WTC11 (cell line): ENCODE data around the gene BBS5. TPM values are rescaled to one million over a fixed set of nuclear protein-coding genes. Genes with fewer than 3 reads are reported as not detected.
"Not testable (repeated sequence)": the region's sequence is repeated elsewhere in the genome, so short reads cannot be mapped to it uniquely, and the experiment has no call there.

Experiments used
- ATAC-seq: fragments of 200-7000 bp; cut with Tn5 transposase; 2 replicates; pipeline ENCODE4 v1.10.0; 2021; ENCODE audit warnings: mild to moderate bottlenecking, moderate library complexity
- CTCF ChIA-PET: fragments of 300-600 bp; sonication (Branson Sonifier 250); formaldehyde crosslinking; loops from one replicate; lab custom pipeline; 2021; ENCODE audit warnings: antibody characterized with exemption; lab: Charles Lee
- POLR2A ChIA-PET: fragments of 350-600 bp; sonication (Branson Sonifier 250); formaldehyde crosslinking; loops from one replicate; lab custom pipeline; 2021; ENCODE audit warnings: antibody characterized with exemption; lab: Charles Lee
- DNase-seq: peaks from one replicate; pipeline ENCODE4 v3.0.0; 2021; ENCODE audit warnings: low spot score
- H3K27ac Mint-ChIP-seq: 2 replicates; pipeline ENCODE4 v1.8.0; 2021; ENCODE audit warnings: mixed read lengths
- H3K27me3 Mint-ChIP-seq: 2 replicates; pipeline ENCODE4 v1.8.0; 2021; ENCODE audit warnings: low read depth, mild to moderate bottlenecking, moderate library complexity, mixed read lengths
- H3K36me3 Mint-ChIP-seq: 2 replicates; pipeline ENCODE4 v1.8.0; 2021; ENCODE audit warnings: mixed read lengths
- H3K4me1 Mint-ChIP-seq: 2 replicates; pipeline ENCODE4 v1.8.0; 2022; ENCODE audit warnings: mixed read lengths
- H3K4me3 Mint-ChIP-seq: 2 replicates; pipeline ENCODE4 v1.8.0; 2021; ENCODE audit warnings: mild to moderate bottlenecking, moderate library complexity, mixed read lengths
- H3K9me3 Mint-ChIP-seq: 2 replicates; pipeline ENCODE4 v1.8.0; 2021; ENCODE audit warnings: mixed read lengths
- FOXP1 ChIP-seq: sonication (generic); formaldehyde crosslinking; IDR thresholded peaks from 2 replicates; pipeline ENCODE4 v1.8.0; 2022; ENCODE audit warnings: missing genetic modification reagents, mild to moderate bottlenecking, moderate library complexity, borderline replicate concordance
- NFE2L1 ChIP-seq: sonication (generic); formaldehyde crosslinking; IDR thresholded peaks from 2 replicates; pipeline ENCODE4 v1.8.1; 2023; ENCODE audit warnings: missing genetic modification reagents
- OVOL2 ChIP-seq: fragments of 250-450 bp; sonication (Bioruptor Pico); IDR thresholded peaks from 2 replicates; pipeline ENCODE4 v1.9.0; 2021; ENCODE audit warnings: mild to moderate bottlenecking, borderline replicate concordance
- SMAD4 ChIP-seq: sonication (generic); formaldehyde crosslinking; IDR thresholded peaks from 2 replicates; pipeline ENCODE4 v1.8.0; 2022; ENCODE audit warnings: mild to moderate bottlenecking, missing genetic modification reagents
- SP1 ChIP-seq: sonication (generic); formaldehyde crosslinking; conservative IDR thresholded peaks from 2 replicates; pipeline ENCODE4 v1.8.1; 2022; ENCODE audit warnings: missing genetic modification reagents
- ZNF671 ChIP-seq: fragments of 250-450 bp; sonication (Bioruptor Pico); IDR thresholded peaks from 2 replicates; pipeline ENCODE4 v1.8.0; 2021; ENCODE audit warnings: mild to moderate bottlenecking
- total RNA-seq: library from RNA; stranded (reverse); gene quantifications from 3 replicates; pipeline ENCODE4 v1.2.3, GENCODE V29; 2021
- TF ChIP-seq, protein P1 (sequence below): sonication (generic); formaldehyde crosslinking; IDR thresholded peaks from 2 replicates; pipeline ENCODE4 v1.8.0; 2022; ENCODE audit warnings: mild to moderate bottlenecking, missing genetic modification reagents
- TF ChIP-seq, protein P2 (sequence below): sonication (generic); formaldehyde crosslinking; IDR thresholded peaks from 2 replicates; pipeline ENCODE4 v1.8.1; 2022; ENCODE audit warnings: low read depth, mild to moderate bottlenecking, moderate library complexity, missing genetic modification reagents, borderline replicate concordance
- TF ChIP-seq, protein P3 (sequence below): fragments of 250-450 bp; sonication (Bioruptor Pico); IDR thresholded peaks from 2 replicates; pipeline ENCODE4 v1.9.0; 2021; ENCODE audit warnings: mild to moderate bottlenecking, borderline replicate concordance
- TF ChIP-seq, protein P4 (sequence below): fragments of 250-450 bp; sonication (Bioruptor Pico); IDR thresholded peaks from 2 replicates; pipeline ENCODE4 v1.8.0; 2021; ENCODE audit warnings: mild to moderate bottlenecking
- TF ChIP-seq, protein P5 (sequence below): fragments of 250-450 bp; sonication (Bioruptor Pico); conservative IDR thresholded peaks from 2 replicates; pipeline ENCODE4 v1.9.0; 2021; ENCODE audit warnings: mild to moderate bottlenecking

BBS5 gene
- total RNA-seq, 1 experiment from 2014 or later, result 0.90 TPM

DNA sequence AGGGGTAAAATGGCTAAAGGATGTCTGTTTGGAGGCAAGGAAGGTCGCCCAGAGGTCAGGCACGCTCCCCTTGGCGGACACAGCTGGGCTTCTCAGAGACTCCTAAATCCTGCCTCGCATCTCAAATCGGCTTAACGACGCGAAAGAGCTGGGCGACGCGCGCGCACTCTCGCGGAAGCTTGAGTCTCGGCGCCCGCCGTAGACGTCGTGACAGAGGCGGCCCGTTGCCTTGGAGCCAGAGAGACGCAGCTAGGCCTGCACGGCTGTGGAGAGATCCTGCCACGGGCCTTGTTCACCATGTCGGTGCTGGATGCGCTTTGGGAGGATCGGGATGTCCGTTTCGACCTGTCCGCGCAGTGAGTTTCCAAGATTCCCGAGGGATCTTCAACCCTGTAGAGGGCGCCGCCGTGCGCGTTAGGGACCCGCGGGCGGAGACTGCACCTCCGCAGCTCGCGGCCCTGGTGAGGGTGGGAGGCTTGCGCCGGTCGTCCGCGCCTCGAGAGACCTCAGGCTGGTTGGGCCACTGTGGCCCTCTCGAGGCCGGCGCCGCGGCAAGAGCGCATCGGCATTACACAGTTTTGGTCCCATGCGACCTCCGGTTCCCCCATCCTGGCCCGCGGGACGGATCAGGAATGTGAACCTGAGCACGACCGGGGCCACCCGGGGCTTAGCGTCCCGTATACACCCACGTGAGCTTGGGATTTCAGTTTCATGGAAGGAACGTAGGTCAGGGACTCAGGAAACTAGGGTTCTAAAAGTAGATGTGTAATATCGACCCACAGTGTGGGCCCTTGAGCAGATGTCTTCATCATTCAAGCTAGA is at the start of gene BBS5 (continued):
- peak; percentile 72; the same call in 1 of the 2 replicates for TF ChIP-seq FOXP1 (CRISPR knock-in tag)
- TF ChIP-seq, protein P1, sequence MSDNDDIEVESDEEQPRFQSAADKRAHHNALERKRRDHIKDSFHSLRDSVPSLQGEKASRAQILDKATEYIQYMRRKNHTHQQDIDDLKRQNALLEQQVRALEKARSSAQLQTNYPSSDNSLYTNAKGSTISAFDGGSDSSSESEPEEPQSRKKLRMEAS, result peak; percentile 57; the same call in 1 of the 2 replicates
- TF ChIP-seq, protein P2, sequence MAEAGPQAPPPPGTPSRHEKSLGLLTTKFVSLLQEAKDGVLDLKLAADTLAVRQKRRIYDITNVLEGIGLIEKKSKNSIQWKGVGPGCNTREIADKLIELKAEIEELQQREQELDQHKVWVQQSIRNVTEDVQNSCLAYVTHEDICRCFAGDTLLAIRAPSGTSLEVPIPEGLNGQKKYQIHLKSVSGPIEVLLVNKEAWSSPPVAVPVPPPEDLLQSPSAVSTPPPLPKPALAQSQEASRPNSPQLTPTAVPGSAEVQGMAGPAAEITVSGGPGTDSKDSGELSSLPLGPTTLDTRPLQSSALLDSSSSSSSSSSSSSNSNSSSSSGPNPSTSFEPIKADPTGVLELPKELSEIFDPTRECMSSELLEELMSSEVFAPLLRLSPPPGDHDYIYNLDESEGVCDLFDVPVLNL (CRISPR knock-in tag), result no peak
- TF ChIP-seq SMAD4, result no peak
- TF ChIP-seq ZNF671 (CRISPR knock-in tag), result no peak
- peak; percentile 64; the same call in 1 of the 2 replicates for TF ChIP-seq SP1 (CRISPR knock-in tag)

DNA sequence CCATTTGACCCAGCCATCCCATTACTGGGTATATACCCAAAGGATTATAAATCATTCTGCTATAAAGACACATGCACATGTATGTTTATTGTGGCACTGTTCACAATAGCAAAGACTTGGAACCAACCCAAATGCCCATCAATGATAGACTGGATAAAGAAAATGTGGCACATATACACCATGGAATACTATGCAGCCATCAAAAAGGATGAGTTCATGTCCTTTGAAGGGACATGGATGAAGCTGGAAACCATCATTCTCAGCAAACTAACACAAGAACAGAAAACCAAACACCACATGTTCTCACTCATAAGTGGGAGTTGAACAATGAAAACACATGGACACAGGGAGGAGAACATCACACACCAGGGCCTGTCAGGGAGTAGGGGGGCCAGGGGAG is 47.5 kb upstream of the BBS5 start:
- POLR2A ChIA-PET, DNase-seq, H3K4me3 Mint-ChIP-seq, H3K27me3 Mint-ChIP-seq, H3K4me1 Mint-ChIP-seq, ATAC-seq, H3K27ac Mint-ChIP-seq, CTCF ChIA-PET, H3K36me3 Mint-ChIP-seq: not testable (repeated sequence)
- peaks cover 18% of the 10 kb centered on the region for H3K9me3 Mint-ChIP-seq

DNA sequence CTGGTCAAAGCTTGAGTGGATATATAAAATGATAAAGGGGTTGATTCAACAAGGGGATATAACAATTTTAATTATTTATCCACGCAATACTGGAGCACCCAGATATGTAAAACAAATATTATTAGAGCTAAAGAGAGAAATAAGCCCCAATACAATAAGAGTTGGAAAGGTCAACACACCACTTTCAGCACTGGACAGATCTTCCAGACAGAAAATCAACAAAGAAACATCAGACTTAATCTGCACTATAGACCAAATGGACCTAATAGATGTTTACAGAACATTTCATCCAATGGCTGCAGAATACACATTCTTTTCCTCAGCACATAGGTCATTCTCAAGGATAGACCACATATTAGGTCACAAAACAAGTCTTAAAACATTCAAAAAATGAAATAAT is 45.1 kb upstream of the BBS5 start:
- POLR2A ChIA-PET, ATAC-seq, H3K27ac Mint-ChIP-seq, H3K36me3 Mint-ChIP-seq, H3K4me3 Mint-ChIP-seq, H3K4me1 Mint-ChIP-seq, CTCF ChIA-PET, DNase-seq, H3K27me3 Mint-ChIP-seq: not testable (repeated sequence)
- H3K9me3 Mint-ChIP-seq, result peaks cover 14% of the 10 kb centered on the region

DNA sequence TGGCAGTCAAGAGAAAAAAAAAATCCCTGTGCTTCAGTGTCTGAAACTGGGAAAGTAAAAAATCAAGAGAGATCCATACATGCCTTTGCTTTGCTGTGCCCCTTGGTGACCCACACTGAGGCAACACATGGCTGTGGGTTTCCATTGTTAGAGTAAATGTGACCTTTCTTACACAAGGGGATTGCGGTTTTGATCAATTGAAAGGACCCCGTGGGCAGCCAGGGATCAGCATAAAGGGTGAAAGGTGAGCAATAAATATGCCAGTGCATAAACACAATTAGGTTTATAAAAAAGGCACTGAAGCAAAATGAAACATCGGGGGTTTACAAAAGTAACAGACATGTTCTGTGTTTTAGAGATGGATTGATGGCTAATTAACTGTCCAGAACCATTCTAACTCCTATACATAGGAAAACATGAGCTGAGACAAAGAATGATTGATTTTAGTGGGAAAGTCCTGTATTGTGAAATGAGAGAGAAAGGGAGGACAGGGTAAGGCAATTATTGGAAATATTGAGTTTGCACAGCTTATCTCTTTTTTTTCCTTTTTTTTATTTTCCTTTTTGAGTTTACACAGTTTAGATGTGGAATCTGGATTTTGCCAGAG is 40.7 kb upstream of the BBS5 start:
- POLR2A ChIA-PET, result no interaction called here
- Mint-ChIP-seq H3K27me3 (no peaks in the 10 kb centered on the region), H3K27ac (no peak overlapping the region), H3K9me3 (no peaks in the 10 kb centered on the region), H3K4me3 (no peak overlapping the region), H3K4me1 (no peaks in the 10 kb centered on the region), H3K36me3 (no peaks in the 10 kb centered on the region)
- DNase-seq (no peak), ATAC-seq (no peak)
- CTCF ChIA-PET, result interaction anchor here (1.4 kb wide), 1 partner anchor 14 kb away, joined by 4 read pairs; no protein-coding TSS in a partner anchor
- TF ChIP-seq NFE2L1 (CRISPR knock-in tag), result no peak
- no peak for TF ChIP-seq OVOL2 (CRISPR knock-in tag)
- TF ChIP-seq, protein P3, sequence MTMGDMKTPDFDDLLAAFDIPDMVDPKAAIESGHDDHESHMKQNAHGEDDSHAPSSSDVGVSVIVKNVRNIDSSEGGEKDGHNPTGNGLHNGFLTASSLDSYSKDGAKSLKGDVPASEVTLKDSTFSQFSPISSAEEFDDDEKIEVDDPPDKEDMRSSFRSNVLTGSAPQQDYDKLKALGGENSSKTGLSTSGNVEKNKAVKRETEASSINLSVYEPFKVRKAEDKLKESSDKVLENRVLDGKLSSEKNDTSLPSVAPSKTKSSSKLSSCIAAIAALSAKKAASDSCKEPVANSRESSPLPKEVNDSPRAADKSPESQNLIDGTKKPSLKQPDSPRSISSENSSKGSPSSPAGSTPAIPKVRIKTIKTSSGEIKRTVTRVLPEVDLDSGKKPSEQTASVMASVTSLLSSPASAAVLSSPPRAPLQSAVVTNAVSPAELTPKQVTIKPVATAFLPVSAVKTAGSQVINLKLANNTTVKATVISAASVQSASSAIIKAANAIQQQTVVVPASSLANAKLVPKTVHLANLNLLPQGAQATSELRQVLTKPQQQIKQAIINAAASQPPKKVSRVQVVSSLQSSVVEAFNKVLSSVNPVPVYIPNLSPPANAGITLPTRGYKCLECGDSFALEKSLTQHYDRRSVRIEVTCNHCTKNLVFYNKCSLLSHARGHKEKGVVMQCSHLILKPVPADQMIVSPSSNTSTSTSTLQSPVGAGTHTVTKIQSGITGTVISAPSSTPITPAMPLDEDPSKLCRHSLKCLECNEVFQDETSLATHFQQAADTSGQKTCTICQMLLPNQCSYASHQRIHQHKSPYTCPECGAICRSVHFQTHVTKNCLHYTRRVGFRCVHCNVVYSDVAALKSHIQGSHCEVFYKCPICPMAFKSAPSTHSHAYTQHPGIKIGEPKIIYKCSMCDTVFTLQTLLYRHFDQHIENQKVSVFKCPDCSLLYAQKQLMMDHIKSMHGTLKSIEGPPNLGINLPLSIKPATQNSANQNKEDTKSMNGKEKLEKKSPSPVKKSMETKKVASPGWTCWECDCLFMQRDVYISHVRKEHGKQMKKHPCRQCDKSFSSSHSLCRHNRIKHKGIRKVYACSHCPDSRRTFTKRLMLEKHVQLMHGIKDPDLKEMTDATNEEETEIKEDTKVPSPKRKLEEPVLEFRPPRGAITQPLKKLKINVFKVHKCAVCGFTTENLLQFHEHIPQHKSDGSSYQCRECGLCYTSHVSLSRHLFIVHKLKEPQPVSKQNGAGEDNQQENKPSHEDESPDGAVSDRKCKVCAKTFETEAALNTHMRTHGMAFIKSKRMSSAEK (CRISPR knock-in tag), result no peak
- TF ChIP-seq, protein P4, sequence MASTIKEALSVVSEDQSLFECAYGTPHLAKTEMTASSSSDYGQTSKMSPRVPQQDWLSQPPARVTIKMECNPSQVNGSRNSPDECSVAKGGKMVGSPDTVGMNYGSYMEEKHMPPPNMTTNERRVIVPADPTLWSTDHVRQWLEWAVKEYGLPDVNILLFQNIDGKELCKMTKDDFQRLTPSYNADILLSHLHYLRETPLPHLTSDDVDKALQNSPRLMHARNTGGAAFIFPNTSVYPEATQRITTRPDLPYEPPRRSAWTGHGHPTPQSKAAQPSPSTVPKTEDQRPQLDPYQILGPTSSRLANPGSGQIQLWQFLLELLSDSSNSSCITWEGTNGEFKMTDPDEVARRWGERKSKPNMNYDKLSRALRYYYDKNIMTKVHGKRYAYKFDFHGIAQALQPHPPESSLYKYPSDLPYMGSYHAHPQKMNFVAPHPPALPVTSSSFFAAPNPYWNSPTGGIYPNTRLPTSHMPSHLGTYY (CRISPR knock-in tag), result no peak
- TF ChIP-seq, protein P5, sequence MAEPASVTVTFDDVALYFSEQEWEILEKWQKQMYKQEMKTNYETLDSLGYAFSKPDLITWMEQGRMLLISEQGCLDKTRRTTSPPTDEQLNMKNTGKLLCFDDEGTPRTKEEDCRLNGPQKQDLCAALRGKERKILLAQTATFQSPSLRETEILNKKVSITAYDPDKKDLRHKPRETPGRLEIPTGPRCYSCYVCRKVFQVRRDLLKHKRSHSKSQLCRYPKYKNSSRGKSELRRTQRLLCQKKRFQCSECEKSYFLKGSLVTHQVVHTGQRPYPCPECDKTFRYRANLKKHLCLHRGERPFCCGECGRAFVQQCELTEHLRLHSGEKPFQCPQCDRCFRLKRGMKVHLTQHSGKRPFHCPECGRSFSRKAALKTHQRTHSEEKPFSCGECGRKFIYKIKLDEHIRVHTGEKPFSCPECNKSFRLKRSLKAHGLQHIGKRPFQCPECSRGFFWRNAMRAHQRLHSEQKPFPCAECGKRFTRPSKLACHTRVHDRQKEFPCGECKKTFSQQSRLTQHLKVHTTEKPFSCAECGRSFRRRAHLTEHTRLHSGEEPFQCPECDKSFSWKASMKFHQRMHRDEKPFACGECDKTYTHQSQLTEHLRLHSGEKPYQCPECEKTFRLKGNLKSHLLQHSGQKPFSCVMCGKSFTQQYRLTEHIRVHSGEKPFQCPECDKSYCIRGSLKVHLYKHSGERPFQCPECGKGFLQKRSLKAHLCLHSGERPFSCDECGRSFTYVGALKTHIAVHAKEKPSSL (CRISPR knock-in tag), result no peak
